GM18511 (cell line): ENCODE data around the gene WWOX.

ENCODE experiments used
- ATAC-seq: cut with Tn5 transposase; IDR thresholded peaks from one replicate; pipeline ENCODE4 v1.9.1; 2021; ENCODE audit warnings: mild to moderate bottlenecking, moderate library complexity; ENCODE audit not compliant: unreplicated experiment

WWOX gene

DNA sequence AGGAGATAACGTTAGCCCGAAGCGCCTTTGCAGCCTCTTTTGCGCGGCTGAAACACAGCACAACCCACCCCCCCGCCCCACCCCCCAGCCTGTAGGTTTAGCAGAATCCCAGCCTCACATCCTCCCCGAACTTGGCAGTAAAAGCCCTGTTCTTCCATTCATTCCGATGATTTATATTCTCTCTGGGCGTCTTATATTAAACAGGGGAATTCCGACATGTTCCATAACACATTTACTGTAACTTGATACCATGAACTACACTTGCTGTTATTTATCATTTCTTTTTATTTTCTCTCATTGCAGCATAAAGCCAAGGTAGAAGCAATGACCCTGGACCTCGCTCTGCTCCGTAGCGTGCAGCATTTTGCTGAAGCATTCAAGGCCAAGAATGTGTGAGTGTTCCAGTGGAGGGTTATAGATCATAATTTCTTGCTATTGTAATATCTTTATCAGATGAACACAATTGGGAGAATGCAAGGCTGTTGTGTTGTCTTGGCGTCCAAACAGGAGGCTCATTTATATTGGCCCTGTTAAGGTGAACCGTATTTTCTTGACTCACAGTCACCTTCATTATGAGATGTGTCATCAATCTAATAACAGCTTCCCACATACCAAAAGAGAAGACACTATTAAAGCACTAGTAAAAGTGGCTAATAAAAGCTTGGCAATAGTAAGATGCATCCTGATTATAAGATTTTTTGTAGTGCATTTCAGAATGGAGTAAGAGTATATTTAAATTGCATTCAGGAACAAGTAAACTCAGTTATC lies 287.3 kb downstream of the WWOX start:
- no peak for ATAC-seq

- ATAC-seq: no peak
Observed at GRCh38 chr16:78389009-78389498, 289.6 kb downstream of the WWOX start.

GRCh38 chr16:78390092-78390491 lies 290.6 kb downstream of the WWOX start:
- no peak for ATAC-seq

DNA sequence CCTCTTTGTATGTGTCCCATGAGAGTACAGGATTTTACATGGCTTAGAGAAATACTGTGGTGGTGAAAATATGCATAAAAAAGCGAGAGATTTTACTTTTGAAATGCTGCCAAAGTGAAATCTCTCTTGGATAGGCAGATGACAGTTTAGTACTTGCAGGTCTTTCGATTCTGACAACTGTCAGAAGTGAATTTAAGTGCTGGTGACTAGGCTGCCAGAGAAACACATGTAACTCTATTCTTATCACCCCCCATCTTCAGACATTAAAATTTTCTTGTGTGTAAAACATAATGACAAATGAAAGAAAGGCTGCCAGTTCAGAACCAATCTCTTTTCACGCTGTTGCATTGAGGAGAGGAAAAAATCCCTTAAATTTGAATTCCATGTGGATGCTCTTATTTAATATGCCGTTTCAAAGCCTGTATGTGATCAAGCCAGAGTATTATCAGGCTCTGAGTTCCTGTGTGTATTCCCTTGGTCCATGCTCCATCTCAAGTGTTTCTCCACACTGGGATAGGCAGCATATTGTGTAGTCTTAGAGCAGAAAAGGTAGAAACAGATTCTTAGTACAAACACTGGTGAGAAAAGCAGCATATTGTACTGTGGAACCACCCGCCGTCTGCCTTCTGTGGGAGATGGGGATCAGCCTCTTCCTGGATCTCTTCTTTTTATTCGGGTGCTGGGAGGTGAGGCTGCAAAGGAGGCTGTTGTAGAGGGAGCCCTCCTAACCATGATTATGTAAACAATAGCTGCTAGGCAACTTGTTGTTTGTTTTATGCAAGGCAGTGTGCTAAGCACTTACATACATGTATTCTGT lies 291.3 kb downstream of the WWOX start:
- ATAC-seq: no peak

DNA sequence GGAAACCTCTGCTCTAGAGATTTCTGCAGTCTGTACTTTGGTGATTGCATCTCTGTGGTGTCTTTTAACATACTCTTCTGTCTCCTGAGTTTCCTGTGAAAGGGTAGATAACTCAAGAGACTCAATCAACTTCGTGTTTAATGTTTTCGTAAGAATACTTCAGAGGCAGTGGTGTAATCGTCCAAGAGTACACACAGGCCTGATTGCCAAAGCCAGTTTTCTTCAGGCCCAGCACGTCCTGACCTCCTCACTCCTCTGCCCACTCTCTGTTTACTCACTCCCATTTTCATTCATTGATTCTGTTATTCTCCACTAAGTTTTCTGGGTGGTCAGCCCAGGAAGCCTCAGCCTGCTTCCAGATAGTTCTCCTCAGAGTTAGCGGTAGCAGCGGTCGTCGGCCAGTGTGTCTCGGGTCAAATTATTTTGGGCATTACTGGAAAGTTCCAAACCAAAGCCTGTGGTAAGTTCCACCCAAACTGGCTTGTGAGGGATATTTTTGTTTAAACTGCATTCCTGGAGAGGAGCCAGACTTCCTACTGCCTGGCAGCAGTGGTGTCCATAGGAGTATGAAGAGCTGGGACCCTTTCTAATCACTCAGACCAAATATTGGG lies 293.2 kb downstream of the WWOX start:
- ATAC-seq: no peak

DNA sequence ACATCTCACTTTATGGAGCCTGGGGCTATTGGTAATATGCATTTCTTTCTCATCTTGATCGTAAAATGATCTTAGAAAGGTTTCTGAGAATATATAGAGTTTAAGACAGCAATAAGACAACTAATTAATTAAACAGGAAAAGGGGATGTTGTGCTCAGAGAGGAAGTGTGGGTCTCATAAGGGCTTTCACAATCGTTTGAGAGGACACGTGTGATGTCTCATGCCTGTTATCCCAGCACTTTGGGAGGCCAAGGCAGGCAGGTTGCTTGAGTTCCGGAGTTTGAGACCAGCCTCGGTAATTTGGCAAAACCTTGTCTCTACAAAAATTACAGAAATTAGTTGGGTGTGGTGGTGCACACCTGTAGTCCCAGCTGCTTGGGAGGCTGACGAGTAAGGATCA lies 295.6 kb downstream of the WWOX start:
- ATAC-seq: no peak

DNA sequence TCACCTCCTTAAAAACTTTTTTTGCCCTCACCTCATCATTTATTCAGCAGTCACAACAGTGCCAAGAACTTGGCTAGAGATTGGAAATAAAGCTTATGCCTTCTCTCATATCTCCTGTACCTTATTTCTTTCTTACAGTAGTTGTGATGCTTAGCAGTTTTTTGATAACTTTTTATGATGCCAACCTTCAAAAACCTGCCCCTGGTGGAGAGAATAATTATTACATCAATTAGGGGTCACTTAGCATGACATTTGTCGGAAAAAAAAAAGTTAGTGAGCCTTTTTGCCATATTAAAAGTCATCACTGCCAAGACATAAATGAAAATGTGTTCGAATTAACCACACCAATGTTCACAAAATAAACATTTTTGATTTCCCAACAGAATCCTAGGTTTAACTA lies 296.6 kb downstream of the WWOX start:
- ATAC-seq: no peak

DNA sequence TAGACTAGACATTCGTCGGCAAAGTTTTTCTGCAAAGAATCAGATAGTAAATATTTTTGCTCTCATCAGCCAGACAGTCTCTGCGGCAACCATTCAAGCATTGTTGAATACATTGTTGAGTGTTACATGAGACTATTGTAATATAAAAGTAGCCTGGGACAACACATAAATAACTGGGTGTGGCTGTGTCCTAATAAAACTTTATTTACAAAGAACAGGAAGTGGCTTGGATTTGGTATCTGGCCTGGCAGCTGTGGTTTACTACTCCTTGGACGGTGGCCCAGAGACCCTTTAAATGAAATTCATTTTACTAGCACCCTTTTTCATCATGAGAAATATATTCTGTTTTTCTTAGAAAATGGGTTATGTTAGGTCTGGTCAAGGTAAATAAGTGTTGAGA lies 297.2 kb downstream of the WWOX start:
- no peak for ATAC-seq

DNA sequence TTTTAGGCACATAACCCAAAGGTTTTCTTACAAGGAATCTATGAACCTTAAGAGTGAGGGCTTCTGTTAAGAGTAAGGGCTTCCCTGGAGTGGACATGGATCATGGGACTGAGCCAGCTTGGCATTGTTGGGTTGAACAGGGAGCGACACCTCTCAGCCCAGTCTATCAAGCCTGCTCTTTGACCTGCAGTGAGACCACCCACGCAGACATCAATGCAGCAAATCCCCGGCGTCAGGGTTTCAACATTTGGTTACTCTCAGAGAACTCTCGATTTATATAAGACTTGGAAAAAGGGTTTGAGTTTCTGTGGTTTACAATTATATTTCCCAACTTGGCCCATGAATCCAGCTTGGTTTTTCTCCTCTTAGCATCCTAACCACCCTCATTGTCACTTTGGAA lies 299.9 kb downstream of the WWOX start:
- no peak for ATAC-seq

- ATAC-seq: no peak
Observed at GRCh38 chr16:78402833-78403232, 303.4 kb downstream of the WWOX start.

DNA sequence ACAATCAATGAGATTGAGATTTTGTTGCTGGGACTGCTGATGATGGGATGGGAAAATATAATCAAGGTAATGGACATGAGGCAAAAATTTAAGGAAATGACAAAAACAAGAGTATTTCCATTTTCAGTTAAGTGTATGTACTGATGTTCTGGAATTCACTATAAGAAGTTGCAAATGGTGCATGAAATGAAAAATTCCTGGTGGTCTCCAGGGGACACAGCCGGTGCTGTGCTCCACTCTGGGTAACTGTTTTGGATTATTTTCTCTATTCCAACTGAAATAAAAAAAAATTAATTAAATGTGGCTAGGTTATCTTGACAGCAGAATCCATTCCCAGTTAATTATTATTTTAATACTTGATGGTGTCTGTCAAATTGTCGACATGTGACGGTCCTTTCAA lies 305.6 kb downstream of the WWOX start:
- ATAC-seq: no peak

DNA sequence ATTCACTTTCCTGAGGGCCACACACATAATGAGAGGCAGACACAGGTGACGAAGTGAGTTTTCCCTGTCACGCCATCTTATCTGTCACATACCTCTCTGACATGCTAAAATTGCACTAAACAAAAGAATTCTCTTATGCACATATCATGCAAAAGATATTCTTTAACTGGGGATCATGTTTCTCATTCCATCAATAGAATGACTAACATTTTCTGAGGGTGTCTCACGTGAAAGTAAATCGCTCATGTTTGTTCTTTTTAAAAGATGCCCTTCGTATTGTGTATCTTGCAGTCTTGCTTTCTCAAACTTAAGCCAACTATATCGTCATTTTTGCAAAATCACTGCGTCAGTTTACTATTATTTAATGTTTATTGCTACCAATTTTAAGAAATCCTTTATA lies 306.4 kb downstream of the WWOX start:
- no peak for ATAC-seq

- no peak for ATAC-seq
Observed at GRCh38 chr16:78407191-78407590, 307.7 kb downstream of the WWOX start.

GRCh38 chr16:78413651-78414050 lies 314.2 kb downstream of the WWOX start:
- ATAC-seq: no peak

DNA sequence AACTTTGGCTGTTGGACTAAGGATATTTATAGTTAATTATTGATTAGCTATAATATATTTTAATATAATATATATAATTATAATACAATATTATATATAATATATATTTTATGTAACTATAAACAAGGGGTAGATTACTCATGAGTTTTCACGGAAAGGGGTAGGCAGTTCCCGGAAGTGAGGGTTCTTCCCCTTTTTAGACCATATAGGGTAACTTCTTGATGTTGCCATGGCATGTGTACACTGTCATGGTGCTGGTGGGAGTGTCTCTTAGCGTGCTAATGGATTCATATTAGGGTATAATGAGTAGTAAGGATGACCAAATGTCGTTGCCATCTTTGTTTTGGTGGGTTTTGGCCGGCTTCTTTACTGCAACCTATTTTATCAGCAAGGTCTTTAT lies 315.6 kb downstream of the WWOX start:
- ATAC-seq: no peak

DNA sequence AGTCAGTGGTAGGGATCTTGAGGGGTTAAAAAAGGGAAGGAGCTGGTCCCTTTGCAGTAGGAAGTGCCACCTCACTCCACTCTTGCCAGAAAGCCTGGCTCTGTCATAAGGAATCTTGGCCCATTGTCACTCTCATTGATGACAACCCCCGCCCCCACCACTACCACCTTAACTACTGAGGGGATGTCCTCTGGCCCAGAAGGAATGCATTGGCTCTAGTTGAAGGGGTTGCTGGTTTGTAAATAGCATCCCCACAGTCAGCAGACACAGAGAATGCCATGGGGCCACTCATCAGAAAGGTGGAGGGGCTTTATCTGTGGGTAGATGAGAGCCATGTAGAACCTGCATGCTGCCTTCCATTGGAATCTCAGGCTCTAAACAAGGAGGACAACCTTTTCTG lies 316.2 kb downstream of the WWOX start:
- no peak for ATAC-seq

DNA sequence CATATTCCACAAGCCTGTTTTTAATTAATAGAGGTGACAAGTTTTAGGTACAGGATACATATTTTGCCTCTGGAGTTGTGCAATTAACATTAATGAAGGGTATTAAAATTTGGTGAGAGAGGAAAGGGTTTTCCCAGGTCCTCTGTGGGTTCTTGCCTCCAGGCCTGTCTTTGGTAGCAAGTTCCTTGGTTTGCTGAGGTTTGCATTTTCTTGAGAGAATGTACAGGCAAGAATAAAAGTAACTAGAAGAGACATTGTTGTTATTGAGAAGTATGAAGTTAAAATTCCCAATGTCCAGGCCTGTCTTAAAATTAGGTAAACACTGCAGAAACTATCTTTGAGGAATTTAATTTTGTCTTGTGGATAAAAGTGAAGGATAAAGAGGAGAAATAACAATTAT lies 316.9 kb downstream of the WWOX start:
- ATAC-seq: no peak

- no peak for ATAC-seq
Observed at GRCh38 chr16:78421181-78421708, 321.8 kb downstream of the WWOX start.

GRCh38 chr16:78425281-78425680 lies 325.8 kb downstream of the WWOX start:
- no peak for ATAC-seq

GRCh38 chr16:78425891-78426510 lies 326.5 kb downstream of the WWOX start:
- ATAC-seq: no peak

GRCh38 chr16:78428193-78428592 lies 328.7 kb downstream of the WWOX start:
- ATAC-seq: no peak
